Lower lobe of right lung (tissue), 2 donors: ENCODE measurements around the gene TRAT1. TPM values are rescaled to one million over a fixed set of nuclear protein-coding genes. Genes with fewer than 3 reads are reported as not detected.

ENCODE experiments used
- ATAC-seq, 2 donors: fragments of 200-7000 bp; cut with Tn5 transposase; one replicate each; pipeline ENCODE4 v1.9.1; 2020 to 2022; ENCODE audit warnings: mild to moderate bottlenecking in 2 of 2, moderate library complexity in 2 of 2
- DNase-seq: peaks from one replicate; pipeline ENCODE4 v3.0.0-alpha.2; 2020
- H3K27ac ChIP-seq: fragments of 200-600 bp; one replicate; pipeline ENCODE4 v1.8.0; 2022
- H3K27me3 ChIP-seq: fragments of 200-600 bp; one replicate; pipeline ENCODE4 v1.8.0; 2022; ENCODE audit warnings: low read depth
- H3K36me3 ChIP-seq: fragments of 200-600 bp; one replicate; pipeline ENCODE4 v1.8.0; 2022; ENCODE audit warnings: mild to moderate bottlenecking
- H3K4me1 ChIP-seq: fragments of 200-600 bp; one replicate; pipeline ENCODE4 v1.8.0; 2022
- H3K4me3 ChIP-seq: fragments of 200-600 bp; one replicate; pipeline ENCODE4 v1.8.0; 2022; ENCODE audit warnings: mild to moderate bottlenecking
- H3K9me3 ChIP-seq: fragments of 200-600 bp; one replicate; pipeline ENCODE4 v1.8.0; 2022
- intact Hi-C: fragments of 100-400 bp; cut with DNase I; formaldehyde crosslinking; loops from one replicate; pipeline ENCODE4 v1.11.0; 2022
- long read RNA-seq: library from polyadenylated mRNA; unstranded; transcript quantifications from one replicate; pipeline ENCODE4 v2.0.0, GENCODE V29; 2021
- total RNA-seq: library from RNA; stranded (reverse); fragmentation: NEBNext Ultra II Directional; extraction: Animal tissue kit (Norgen Biotek cat#: 25700); gene quantifications from one replicate; pipeline ENCODE4 v1.2.1, GENCODE V29; 2021
- TF ChIP-seq, protein P1 (sequence below): fragments of 200-600 bp; IDR thresholded peaks from one replicate; pipeline ENCODE4 v1.8.0; 2022; ENCODE audit warnings: antibody characterized with exemption, mild to moderate bottlenecking
- donor health status: DM: no; HTN: yes; CAD: no; lungs with severe emphysema.

The TRAT1 gene, protein sequence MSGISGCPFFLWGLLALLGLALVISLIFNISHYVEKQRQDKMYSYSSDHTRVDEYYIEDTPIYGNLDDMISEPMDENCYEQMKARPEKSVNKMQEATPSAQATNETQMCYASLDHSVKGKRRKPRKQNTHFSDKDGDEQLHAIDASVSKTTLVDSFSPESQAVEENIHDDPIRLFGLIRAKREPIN
- total RNA-seq = 1.3 TPM
- long read RNA-seq, partial matches to known transcripts = 0 of 4 reads
- long read RNA-seq, other reads (novel, unspliced or antisense) = 0 of 4 reads

DNA sequence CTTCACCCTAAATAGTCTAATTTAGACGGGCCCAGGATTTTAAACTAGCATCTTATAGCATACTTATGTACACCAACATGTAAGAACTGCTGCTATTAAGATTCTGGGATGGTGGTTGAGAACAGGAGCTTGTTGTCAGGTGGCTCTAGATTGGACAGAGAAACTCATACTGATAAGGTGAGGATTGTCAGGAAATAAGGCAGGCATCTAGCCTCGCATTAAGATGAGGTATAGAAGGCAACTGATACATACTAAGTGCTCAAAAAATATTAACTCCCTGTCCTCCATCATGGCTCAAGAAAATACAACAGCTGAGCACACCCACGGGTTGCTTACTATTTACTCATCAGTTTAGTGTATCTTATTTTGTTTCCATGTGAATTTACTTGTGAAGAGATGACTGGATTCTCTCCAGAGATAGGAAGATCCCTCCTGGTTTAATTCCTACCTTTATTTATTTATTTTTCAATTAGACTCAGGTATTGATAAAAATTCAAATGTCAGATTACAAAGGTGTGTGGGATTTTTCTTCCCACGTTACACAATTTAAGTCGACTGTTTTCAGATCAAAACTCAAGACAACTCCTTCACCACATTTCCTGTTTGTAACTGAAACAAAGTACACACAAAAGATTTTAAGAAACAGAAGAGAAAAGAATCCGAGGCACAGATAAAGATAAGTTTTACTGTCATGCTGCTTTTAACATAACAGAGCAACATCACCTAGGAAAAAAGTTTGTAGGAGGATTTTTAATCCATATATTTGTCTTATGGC, at the start of gene TRAT1:
Gene TRAT1 (plus strand): TSS at position 664 of the 775 bp plus-strand sequence. CDS start 142 bp downstream, outside the sequence.
- H3K4me3 ChIP-seq = peak within 1 kb of the TSS; percentile 10
- no peaks in the 10 kb centered on the region for H3K27me3 ChIP-seq
- no peaks in the 10 kb centered on the region for H3K9me3 ChIP-seq
- TF ChIP-seq, protein P1, sequence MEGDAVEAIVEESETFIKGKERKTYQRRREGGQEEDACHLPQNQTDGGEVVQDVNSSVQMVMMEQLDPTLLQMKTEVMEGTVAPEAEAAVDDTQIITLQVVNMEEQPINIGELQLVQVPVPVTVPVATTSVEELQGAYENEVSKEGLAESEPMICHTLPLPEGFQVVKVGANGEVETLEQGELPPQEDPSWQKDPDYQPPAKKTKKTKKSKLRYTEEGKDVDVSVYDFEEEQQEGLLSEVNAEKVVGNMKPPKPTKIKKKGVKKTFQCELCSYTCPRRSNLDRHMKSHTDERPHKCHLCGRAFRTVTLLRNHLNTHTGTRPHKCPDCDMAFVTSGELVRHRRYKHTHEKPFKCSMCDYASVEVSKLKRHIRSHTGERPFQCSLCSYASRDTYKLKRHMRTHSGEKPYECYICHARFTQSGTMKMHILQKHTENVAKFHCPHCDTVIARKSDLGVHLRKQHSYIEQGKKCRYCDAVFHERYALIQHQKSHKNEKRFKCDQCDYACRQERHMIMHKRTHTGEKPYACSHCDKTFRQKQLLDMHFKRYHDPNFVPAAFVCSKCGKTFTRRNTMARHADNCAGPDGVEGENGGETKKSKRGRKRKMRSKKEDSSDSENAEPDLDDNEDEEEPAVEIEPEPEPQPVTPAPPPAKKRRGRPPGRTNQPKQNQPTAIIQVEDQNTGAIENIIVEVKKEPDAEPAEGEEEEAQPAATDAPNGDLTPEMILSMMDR = no peak
- intact Hi-C loops = no loop called here
- no peaks in the 10 kb centered on the region for H3K36me3 ChIP-seq
- H3K4me1 ChIP-seq = no peaks in the 10 kb centered on the region
- ATAC-seq (no peak), DNase-seq (no peak)
- no peak within 1 kb of the TSS for H3K27ac ChIP-seq

DNA sequence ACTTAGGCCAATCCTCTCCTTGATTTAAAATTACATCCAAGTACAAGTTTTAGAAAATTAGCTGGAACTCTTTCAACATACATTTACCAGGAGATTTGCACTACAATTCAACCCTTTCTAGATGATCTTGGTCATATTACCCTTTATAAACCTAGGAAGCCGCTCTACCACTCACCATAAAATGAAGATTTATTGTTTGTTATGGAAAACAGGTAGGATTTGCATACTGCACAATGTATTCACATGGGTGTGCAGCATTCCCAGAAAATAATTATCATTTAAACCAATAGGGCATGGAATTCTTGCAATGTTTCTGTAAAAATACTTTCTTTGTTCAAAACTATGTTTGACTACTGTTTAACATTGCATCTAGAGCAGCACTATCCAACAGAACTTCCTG, 46.9 kb upstream of the TRAT1 start:
- Histone ChIP-seq H3K36me3 (no peaks in the 10 kb centered on the region), H3K4me1 (no peaks in the 10 kb centered on the region), H3K4me3 (no peak overlapping the region), H3K27ac (no peak overlapping the region), H3K9me3 (no peaks in the 10 kb centered on the region), H3K27me3 (no peaks in the 10 kb centered on the region)
- TF ChIP-seq, protein P1 = no peak
- ATAC-seq (no peak), DNase-seq (no peak)
- intact Hi-C loops = no loop called here

DNA sequence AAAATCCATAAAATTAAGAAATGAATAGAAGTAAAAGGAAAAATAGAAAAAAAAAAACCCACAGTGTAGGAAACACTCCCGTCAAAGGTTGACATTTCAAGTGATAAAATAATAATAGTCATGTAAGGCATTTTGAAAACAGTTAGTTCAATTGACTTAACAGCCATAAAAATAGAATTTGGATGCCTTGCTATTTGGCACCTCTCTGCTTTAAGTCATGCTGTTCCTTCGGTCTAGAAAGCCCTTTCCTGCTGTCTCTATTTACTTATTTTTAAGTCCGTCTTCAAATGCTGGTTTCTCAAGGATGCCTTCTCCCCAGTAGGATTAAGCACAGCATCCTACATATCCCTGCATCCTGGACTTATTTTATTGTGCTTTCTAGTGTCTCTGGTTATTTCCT, 43.1 kb upstream of the TRAT1 start:
- no peaks in the 10 kb centered on the region for H3K4me1 ChIP-seq
- H3K4me3 ChIP-seq = no peak overlapping the region
- TF ChIP-seq, protein P1 = no peak
- no peaks in the 10 kb centered on the region for H3K36me3 ChIP-seq
- ATAC-seq (no peak), DNase-seq (no peak)
- H3K27me3 ChIP-seq = no peaks in the 10 kb centered on the region
- intact Hi-C loops = no loop called here
- H3K27ac ChIP-seq = no peak overlapping the region
- H3K9me3 ChIP-seq = no peaks in the 10 kb centered on the region

DNA sequence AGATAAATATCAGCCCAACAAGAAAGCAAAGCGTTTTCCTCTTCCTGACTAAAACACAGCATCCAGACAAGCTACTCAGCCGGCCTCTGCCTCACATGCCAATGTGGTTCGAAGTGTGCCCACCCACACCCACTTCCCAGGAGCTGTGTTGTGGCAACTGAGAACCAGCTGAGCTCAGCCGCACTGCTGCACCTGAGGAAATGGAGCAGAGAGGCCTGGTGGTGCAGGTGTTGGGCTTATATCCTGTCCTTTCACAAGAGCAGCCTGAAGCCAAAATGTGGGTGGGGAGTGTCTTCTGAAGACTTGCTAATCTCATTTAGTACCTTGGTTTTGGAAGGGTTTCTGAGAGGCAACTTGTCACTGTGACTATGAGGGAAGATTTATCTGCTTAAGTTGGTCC, 42.4 kb upstream of the TRAT1 start:
- H3K36me3 ChIP-seq = no peaks in the 10 kb centered on the region
- ATAC-seq = no peak
- no peaks in the 10 kb centered on the region for H3K4me1 ChIP-seq
- no peak overlapping the region for H3K4me3 ChIP-seq
- no peak for DNase-seq
- H3K27ac ChIP-seq = no peak overlapping the region
- H3K27me3 ChIP-seq = no peaks in the 10 kb centered on the region
- intact Hi-C loops = no loop called here
- H3K9me3 ChIP-seq = no peaks in the 10 kb centered on the region
- TF ChIP-seq, protein P1 = no peak

DNA sequence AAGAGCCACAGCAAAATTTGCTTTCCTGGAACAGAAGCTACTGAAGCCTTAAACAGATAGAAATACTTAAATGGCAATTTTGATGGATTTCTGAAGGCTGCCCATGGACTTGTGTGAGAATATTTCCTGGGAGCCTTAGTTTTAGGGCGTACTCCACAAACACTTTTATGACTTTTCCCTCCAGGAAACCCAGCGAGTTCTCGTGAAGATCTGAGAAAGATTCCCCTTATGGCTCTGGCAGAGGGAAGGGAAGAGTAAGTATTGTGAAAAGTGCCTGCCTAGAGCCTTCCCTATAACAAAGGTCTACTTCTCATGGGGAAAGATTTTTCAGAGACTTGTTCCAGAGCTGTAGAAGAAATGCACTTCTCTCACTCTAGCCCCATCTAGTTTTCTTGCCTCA, 31.1 kb upstream of the TRAT1 start:
- Histone ChIP-seq H3K27me3 (no peaks in the 10 kb centered on the region), H3K4me3 (no peak overlapping the region), H3K27ac (no peak overlapping the region), H3K4me1 (no peaks in the 10 kb centered on the region), H3K36me3 (no peaks in the 10 kb centered on the region), H3K9me3 (no peaks in the 10 kb centered on the region)
- DNase-seq (no peak), ATAC-seq (no peak)
- intact Hi-C loops = no loop called here
- TF ChIP-seq, protein P1 = no peak
